ENCODE data around the gene STAT6. TPM values are rescaled to one million over a fixed set of nuclear protein-coding genes. Genes with fewer than 3 reads are reported as not detected.

The STAT6 gene
- total and polyA plus RNA-seq, 10 of the 15 experiments (the other 5 are each of a cell fraction or from before 2014, with no cell fraction given), result 14.2 to 176 (median 89.6) TPM

- 0 out of 2 replicates have a peak overlapping the region, but pooled peaks have one; percentile 19 for H3K4me2 ChIP-seq (ENCODE audit: control insufficient read depth, insufficient read depth)
- peaks cover 2 to 5% of the 10 kb centered on the region in 2 experiments for H3K27me3 ChIP-seq (replicated peaks in 1 of 2; ENCODE audit: control insufficient read depth in 2 of 2, insufficient read depth in 2 of 2, low read length in 1 of 2)
- peak overlapping the region; percentile 83; the same call in 1 of the 2 replicates for H3K4me3 ChIP-seq
- no TSS peak for BruUV-seq (replicated peaks)
- H3K9ac ChIP-seq (ENCODE audit: control insufficient read depth, insufficient read depth, low read length), result no peak overlapping the region
- intact Hi-C loops (cut with micrococcal nuclease; ENCODE audit: unreplicated experiment), result no loop called here
- RAD21 ChIA-PET (ENCODE audit: unreplicated experiment), result interaction anchor here (0.7 to 1.5 kb wide), 6 partner anchors 17 to 200 kb away, joined by 3 to 13 read pairs (median 4); partner anchors contain the start of gene STAT6
- SMC1A ChIA-PET (ENCODE audit: uncharacterized antibody, unreplicated experiment), result interaction anchor here (0.6 to 5.2 kb wide), 3 partner anchors 45 to 587 kb away, joined by 3 to 36 read pairs (median 3); no protein-coding TSS in a partner anchor
- 4% methylated on average over 24 of the region's 35 CpGs for WGBS (ENCODE audit: insufficient coverage, insufficient replicate concordance, low lambda C conversion rate, missing lambda C conversion rate)
- H2AFZ ChIP-seq (ENCODE audit: control insufficient read depth, low read depth, low read length), result no peak overlapping the region
- H4K20me1 ChIP-seq (ENCODE audit: control insufficient read depth, insufficient read depth), result no peaks in the 10 kb centered on the region
- H3K36me3 ChIP-seq (ENCODE audit: control insufficient read depth in 2 of 2, insufficient read depth in 2 of 2, low read length in 1 of 2), result no peaks in the 10 kb centered on the region
- ATAC-seq, result no peak
- peaks cover 4% of the 10 kb centered on the region for H3K9me3 ChIP-seq (replicated peaks; ENCODE audit: control insufficient read depth, insufficient read depth, low read length)
- POLR2A ChIA-PET, result interaction anchor here (1.4 kb wide), 1 partner anchor 60 kb away, joined by 3 read pairs; no protein-coding TSS in a partner anchor
- no peak for DNase-seq (ENCODE audit: low read depth, low spot score)
- TF ChIP-seq SREBF1 (IDR thresholded peaks at IDR 0.05; ENCODE audit: low read length) (no peak), RFX5 (IDR thresholded peaks at IDR 0.05; ENCODE audit: low read depth, low read length) (no peak), MXI1 (IDR thresholded peaks at IDR 0.05; ENCODE audit: low read depth, low read length) (no peak), NFXL1 (IDR thresholded peaks at IDR 0.05; ENCODE audit: borderline replicate concordance) (no peak), SMAD5 (IDR thresholded peaks at IDR 0.05; ENCODE audit: low read depth) (no peak), SMARCA5 (IDR thresholded peaks at IDR 0.05) (no peak), SREBF2 (IDR thresholded peaks at IDR 0.05; ENCODE audit: low read length) (no peak), PRDM15 (CRISPR knock-in tag; IDR thresholded peaks at IDR 0.05) (no peak)
- peaks cover 9% of the 10 kb centered on the region; the same call in 1 of the 2 replicates for H3K4me1 ChIP-seq (ENCODE audit: control insufficient read depth, insufficient read depth, low read length)
- no peaks in the 10 kb centered on the region for H3K79me2 ChIP-seq (ENCODE audit: control insufficient read depth, insufficient read depth, low read length)
- no peak overlapping the region for H3K27ac ChIP-seq (ENCODE audit: control insufficient read depth, insufficient read depth)
- CTCF ChIA-PET, result interaction anchor here (0.7 to 9.3 kb wide), 6 partner anchors 35 to 114 kb away, joined by 3 to 159 read pairs (median 5); no protein-coding TSS in a partner anchor
- in situ Hi-C loops (cut with MboI), result no loop called here
- FAIRE-seq, result no peak
These were observed 17.5 kb upstream of the STAT6 start for GRCh38 chr12:57128519-57129247.
